Panc1 (cell line): ENCODE data around the gene HEBP2.

Experiments used
- CTCF ChIP-seq: fragments of 450-650 bp; IDR thresholded peaks from 2 replicates; pipeline ENCODE4 v1.5.1; 2017; ENCODE audit warnings: mild to moderate bottlenecking
- POLR2AphosphoS5 ChIP-seq: IDR thresholded peaks from 2 replicates; pipeline ENCODE4 v1.6.1; 2012; ENCODE audit warnings: mild to moderate bottlenecking, low read depth, low read length, moderate library complexity

- no peak for TF ChIP-seq CTCF
- TF ChIP-seq POLR2AphosphoS5, result no peak
These were observed 20.2 kb downstream of the HEBP2 start for GRCh38 chr6:138424004-138424904.
